GM12878 (cell line): ENCODE measurements around the gene RAPGEF4.

Source experiments
- ASH2L ChIP-seq: fragments of 300-600, 200-600 bp; sonication (generic); IDR thresholded peaks from 2 replicates; pipeline ENCODE4 v1.6.1; 2017; ENCODE audit warnings: low read depth, mild to moderate bottlenecking, borderline replicate concordance
- BCL11A ChIP-seq: IDR thresholded peaks from 2 replicates; pipeline ENCODE4 v1.6.1; 2011; ENCODE audit warnings: low read depth, low read length
- BRCA1 ChIP-seq: IDR thresholded peaks from 2 replicates; pipeline ENCODE4 v1.6.1; 2011; ENCODE audit warnings: low read depth, low read length, improper control_type of control experiment
- CTCF ChIP-seq, 3 experiments: IDR thresholded peaks in 2 of 3; conservative IDR thresholded peaks in 1 of 3; 2 replicates each; pipeline ENCODE4 v1.5.1; 2011; ENCODE audit warnings: low read depth in 3 of 3, low read length in 3 of 3, mild to moderate bottlenecking in 3 of 3, control low read depth in 2 of 3, moderate library complexity in 2 of 3, inconsistent platforms in 1 of 3, mixed read lengths in 1 of 3; ENCODE audit not compliant: control insufficient read depth in 2 of 3, insufficient read depth in 1 of 3; ENCODE audit errors: extremely low read depth in 1 of 3
- NR2F1 ChIP-seq: fragments of 450-650 bp; conservative IDR thresholded peaks from 2 replicates; pipeline ENCODE4 v1.6.1; 2017; ENCODE audit warnings: mild to moderate bottlenecking
- POLR2AphosphoS5 ChIP-seq: IDR thresholded peaks from 2 replicates; pipeline ENCODE4 v1.6.1; 2011; ENCODE audit warnings: mild to moderate bottlenecking, low read length, inconsistent platforms
- SMAD1 ChIP-seq: fragments of 450-650 bp; IDR thresholded peaks from 2 replicates; pipeline ENCODE4 v1.6.1; 2018; ENCODE audit warnings: mild to moderate bottlenecking, low read depth; ENCODE audit not compliant: partially characterized antibody
- SMC3 ChIP-seq: IDR thresholded peaks from 2 replicates; pipeline ENCODE4 v1.6.1; 2011; ENCODE audit warnings: low read length, improper control_type of control experiment, borderline replicate concordance
- SUZ12 ChIP-seq: fragments of 200-600 bp; sonication (generic); IDR thresholded peaks from one replicate; pipeline ENCODE4 v1.6.1; 2018; ENCODE audit warnings: antibody characterized with exemption, mild to moderate bottlenecking; ENCODE audit not compliant: unreplicated experiment
- TAF1 ChIP-seq: IDR thresholded peaks from 2 replicates; pipeline ENCODE4 v1.6.1; 2011; ENCODE audit warnings: mild to moderate bottlenecking, low read depth, low read length, borderline replicate concordance
- ZNF217 ChIP-seq: fragments of 450-650 bp; IDR thresholded peaks from 2 replicates; pipeline ENCODE4 v1.6.1; 2017; ENCODE audit warnings: antibody characterized with exemption, mild to moderate bottlenecking

GRCh38 chr2:172859581-172860335, 124.1 kb downstream of the RAPGEF4 start:
- TF ChIP-seq SMC3: no peak
- no peak for TF ChIP-seq POLR2AphosphoS5
- TF ChIP-seq SUZ12: no peak
- TF ChIP-seq BRCA1: no peak
- TF ChIP-seq NR2F1: no peak
- TF ChIP-seq CTCF (IDR thresholded peaks at IDR 0.05 in 2 of 3, conservative IDR thresholded peaks at IDR 0.05 in 1 of 3; ENCODE audit: control insufficient read depth in 2 of 3, extremely low read depth in 1 of 3, insufficient read depth in 1 of 3, low read depth in 3 of 3, low read length in 3 of 3): no peak
- no peak for TF ChIP-seq ASH2L
- no peak for TF ChIP-seq TAF1
- no peak for TF ChIP-seq ZNF217
- no peak for TF ChIP-seq BCL11A
- TF ChIP-seq SMAD1: no peak
